Measurements from ENCODE around the gene DNMBP. TPM values are rescaled to one million over a fixed set of nuclear protein-coding genes. Genes with fewer than 3 reads are reported as not detected.

Gene DNMBP
- total RNA-seq, 1 experiment from 2014 or later = 39.3 TPM

DNA sequence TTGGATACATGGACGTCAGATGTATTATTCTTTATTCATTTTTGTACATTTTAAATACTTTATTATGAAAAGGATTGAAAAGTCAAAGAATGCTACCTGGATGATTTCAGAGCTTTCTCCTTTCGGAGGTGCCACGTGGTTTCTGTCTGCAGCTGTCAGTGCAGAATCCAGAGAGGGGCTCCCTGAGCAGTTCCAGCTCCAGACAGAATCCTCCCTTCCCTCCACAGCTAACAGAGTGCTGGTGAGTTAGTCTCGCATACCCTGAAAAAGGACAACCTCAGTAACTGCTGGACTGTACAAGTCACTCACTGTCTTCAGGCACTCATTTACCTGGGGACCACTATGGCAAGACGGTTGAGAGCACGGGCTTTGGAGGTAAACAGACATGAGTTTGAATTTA, 10.9 kb downstream of the DNMBP start:
- Histone ChIP-seq H3K27ac (ENCODE audit: low read length) (peak overlapping the region; percentile 67), H3K4me3 (ENCODE audit: low read depth in 2 of 2, low read length in 2 of 2) (no peak overlapping the region), H3K36me3 (ENCODE audit: control insufficient read depth, insufficient read depth, low read length) (no peaks in the 10 kb centered on the region), H3K4me1 (ENCODE audit: control insufficient read depth, insufficient read depth, low read length) (peaks cover 66% of the 10 kb centered on the region), H3K27me3 (ENCODE audit: control insufficient read depth, insufficient read depth, low read length) (no peaks in the 10 kb centered on the region), H3K9me3 (ENCODE audit: control insufficient read depth, insufficient read depth, low read depth, low read length) (peaks cover 2% of the 10 kb centered on the region; the same call in 1 of the 2 replicates)
- DNase-seq (ENCODE audit: low read depth, low spot score) (no peak), ATAC-seq (no peak)
- in situ Hi-C loops (cut with HindIII; ENCODE audit: low pct_unique_long_range_greater_than_20kb, low sequenced_read_pairs) = no loop called here
- intact Hi-C loops (cut with micrococcal nuclease; ENCODE audit: unreplicated experiment) = no loop called here
- TF ChIP-seq, protein P1, sequence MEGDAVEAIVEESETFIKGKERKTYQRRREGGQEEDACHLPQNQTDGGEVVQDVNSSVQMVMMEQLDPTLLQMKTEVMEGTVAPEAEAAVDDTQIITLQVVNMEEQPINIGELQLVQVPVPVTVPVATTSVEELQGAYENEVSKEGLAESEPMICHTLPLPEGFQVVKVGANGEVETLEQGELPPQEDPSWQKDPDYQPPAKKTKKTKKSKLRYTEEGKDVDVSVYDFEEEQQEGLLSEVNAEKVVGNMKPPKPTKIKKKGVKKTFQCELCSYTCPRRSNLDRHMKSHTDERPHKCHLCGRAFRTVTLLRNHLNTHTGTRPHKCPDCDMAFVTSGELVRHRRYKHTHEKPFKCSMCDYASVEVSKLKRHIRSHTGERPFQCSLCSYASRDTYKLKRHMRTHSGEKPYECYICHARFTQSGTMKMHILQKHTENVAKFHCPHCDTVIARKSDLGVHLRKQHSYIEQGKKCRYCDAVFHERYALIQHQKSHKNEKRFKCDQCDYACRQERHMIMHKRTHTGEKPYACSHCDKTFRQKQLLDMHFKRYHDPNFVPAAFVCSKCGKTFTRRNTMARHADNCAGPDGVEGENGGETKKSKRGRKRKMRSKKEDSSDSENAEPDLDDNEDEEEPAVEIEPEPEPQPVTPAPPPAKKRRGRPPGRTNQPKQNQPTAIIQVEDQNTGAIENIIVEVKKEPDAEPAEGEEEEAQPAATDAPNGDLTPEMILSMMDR (IDR thresholded peaks at IDR 0.05) = no peak
- no peak for TF ChIP-seq POLR2AphosphoS5 (IDR thresholded peaks at IDR 0.05; ENCODE audit: low read depth, low read length)
- TF ChIP-seq TCF7L2 (IDR thresholded peaks at IDR 0.05; ENCODE audit: low read depth, low read length) = no peak
- TF ChIP-seq, protein P2, sequence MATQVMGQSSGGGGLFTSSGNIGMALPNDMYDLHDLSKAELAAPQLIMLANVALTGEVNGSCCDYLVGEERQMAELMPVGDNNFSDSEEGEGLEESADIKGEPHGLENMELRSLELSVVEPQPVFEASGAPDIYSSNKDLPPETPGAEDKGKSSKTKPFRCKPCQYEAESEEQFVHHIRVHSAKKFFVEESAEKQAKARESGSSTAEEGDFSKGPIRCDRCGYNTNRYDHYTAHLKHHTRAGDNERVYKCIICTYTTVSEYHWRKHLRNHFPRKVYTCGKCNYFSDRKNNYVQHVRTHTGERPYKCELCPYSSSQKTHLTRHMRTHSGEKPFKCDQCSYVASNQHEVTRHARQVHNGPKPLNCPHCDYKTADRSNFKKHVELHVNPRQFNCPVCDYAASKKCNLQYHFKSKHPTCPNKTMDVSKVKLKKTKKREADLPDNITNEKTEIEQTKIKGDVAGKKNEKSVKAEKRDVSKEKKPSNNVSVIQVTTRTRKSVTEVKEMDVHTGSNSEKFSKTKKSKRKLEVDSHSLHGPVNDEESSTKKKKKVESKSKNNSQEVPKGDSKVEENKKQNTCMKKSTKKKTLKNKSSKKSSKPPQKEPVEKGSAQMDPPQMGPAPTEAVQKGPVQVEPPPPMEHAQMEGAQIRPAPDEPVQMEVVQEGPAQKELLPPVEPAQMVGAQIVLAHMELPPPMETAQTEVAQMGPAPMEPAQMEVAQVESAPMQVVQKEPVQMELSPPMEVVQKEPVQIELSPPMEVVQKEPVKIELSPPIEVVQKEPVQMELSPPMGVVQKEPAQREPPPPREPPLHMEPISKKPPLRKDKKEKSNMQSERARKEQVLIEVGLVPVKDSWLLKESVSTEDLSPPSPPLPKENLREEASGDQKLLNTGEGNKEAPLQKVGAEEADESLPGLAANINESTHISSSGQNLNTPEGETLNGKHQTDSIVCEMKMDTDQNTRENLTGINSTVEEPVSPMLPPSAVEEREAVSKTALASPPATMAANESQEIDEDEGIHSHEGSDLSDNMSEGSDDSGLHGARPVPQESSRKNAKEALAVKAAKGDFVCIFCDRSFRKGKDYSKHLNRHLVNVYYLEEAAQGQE (IDR thresholded peaks at IDR 0.05; ENCODE audit: insufficient read depth in 1 of 2, low read depth in 2 of 2, low read length in 1 of 2) = no peak
- no peak for TF ChIP-seq SIN3A (IDR thresholded peaks at IDR 0.05; ENCODE audit: borderline replicate concordance, insufficient read depth, low read depth, low read length)
- ChIA-PET POLR2A (interaction anchor here (0.6 kb wide), 1 partner anchor 372 kb away, joined by 3 read pairs; no protein-coding TSS in a partner anchor), CTCF (no interaction called here)
- no TSS peak for BruUV-seq (replicated peaks)

- POLR2A ChIA-PET = interaction anchor here (0.7 kb wide), 1 partner anchor 65 kb away, joined by 9 read pairs; no protein-coding TSS in a partner anchor
- Histone ChIP-seq H3K9me3 (ENCODE audit: control insufficient read depth, insufficient read depth, low read depth, low read length) (no peaks in the 10 kb centered on the region), H3K4me1 (ENCODE audit: control insufficient read depth, insufficient read depth, low read length) (peaks cover 47% of the 10 kb centered on the region), H3K27ac (ENCODE audit: low read length) (peak overlapping the region; percentile 71), H3K27me3 (ENCODE audit: control insufficient read depth, insufficient read depth, low read length) (no peaks in the 10 kb centered on the region), H3K4me3 (ENCODE audit: low read depth in 2 of 2, low read length in 2 of 2) (no peak overlapping the region), H3K36me3 (ENCODE audit: control insufficient read depth, insufficient read depth, low read length) (no peaks in the 10 kb centered on the region)
- ATAC-seq (peak; percentile 33; the same call in 1 of the 2 replicates), DNase-seq (ENCODE audit: low read depth, low spot score) (no peak)
- intact Hi-C loops (cut with micrococcal nuclease; ENCODE audit: unreplicated experiment) (no loop called here), in situ Hi-C loops (cut with HindIII; ENCODE audit: low pct_unique_long_range_greater_than_20kb, low sequenced_read_pairs) (no loop called here)
- TSS peak; percentile 7 for BruUV-seq (replicated peaks)
- CTCF ChIA-PET = no interaction called here
- TF ChIP-seq, protein P2 (IDR thresholded peaks at IDR 0.05; ENCODE audit: insufficient read depth in 1 of 2, low read depth in 2 of 2, low read length in 1 of 2) = no peak
- no peak for TF ChIP-seq TCF7L2 (IDR thresholded peaks at IDR 0.05; ENCODE audit: low read depth, low read length)
- TF ChIP-seq, protein P1 (IDR thresholded peaks at IDR 0.05) = no peak
- no peak for TF ChIP-seq POLR2AphosphoS5 (IDR thresholded peaks at IDR 0.05; ENCODE audit: low read depth, low read length)
- no peak for TF ChIP-seq SIN3A (IDR thresholded peaks at IDR 0.05; ENCODE audit: borderline replicate concordance, insufficient read depth, low read depth, low read length)
Measured at GRCh38 chr10:99996671-99997648, 12.8 kb downstream of the DNMBP start.

Data from Panc1 (cell line).